GM12873 (cell line): ENCODE data around the gene GALNS.

Source experiments
- TF ChIP-seq, protein P1 (sequence below): IDR thresholded peaks from 2 replicates; pipeline ENCODE4 v1.5.1; 2012; ENCODE audit warnings: low read depth, mild to moderate bottlenecking, moderate library complexity, low read length, control low read depth; ENCODE audit not compliant: insufficient read depth; ENCODE audit errors: missing control alignments

The GALNS gene

DNA sequence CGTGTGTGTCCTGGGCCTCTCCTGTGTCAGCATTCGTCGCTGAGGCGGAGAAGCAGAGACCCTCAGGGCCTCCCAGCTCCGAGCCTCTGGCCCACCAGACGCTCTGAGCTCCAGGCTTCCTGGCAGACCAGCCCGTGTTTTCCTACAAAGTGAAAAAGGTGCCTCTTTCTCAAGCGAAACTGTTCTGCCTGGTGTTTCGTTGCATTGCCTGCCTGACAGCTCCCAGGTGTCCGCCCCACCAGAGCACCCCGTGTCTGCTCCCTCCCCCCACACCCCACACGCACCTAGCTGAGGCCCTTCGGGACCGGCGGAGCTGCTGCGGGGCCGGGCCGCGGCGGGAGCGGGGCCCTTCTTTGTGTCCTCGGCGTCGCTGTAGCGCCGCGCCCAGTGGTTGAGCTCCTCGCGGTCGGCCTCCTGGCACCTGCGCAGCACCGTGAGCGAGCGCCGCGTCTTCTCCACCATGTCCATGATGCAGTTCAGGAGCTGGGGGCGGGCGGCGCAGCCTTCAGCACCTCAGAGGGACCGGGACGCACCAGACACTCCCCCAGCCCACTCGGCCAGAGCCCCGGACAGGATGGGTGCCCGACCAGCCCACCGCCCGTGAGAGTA lies 24.4 kb upstream of the GALNS start:
- TF ChIP-seq, protein P1, sequence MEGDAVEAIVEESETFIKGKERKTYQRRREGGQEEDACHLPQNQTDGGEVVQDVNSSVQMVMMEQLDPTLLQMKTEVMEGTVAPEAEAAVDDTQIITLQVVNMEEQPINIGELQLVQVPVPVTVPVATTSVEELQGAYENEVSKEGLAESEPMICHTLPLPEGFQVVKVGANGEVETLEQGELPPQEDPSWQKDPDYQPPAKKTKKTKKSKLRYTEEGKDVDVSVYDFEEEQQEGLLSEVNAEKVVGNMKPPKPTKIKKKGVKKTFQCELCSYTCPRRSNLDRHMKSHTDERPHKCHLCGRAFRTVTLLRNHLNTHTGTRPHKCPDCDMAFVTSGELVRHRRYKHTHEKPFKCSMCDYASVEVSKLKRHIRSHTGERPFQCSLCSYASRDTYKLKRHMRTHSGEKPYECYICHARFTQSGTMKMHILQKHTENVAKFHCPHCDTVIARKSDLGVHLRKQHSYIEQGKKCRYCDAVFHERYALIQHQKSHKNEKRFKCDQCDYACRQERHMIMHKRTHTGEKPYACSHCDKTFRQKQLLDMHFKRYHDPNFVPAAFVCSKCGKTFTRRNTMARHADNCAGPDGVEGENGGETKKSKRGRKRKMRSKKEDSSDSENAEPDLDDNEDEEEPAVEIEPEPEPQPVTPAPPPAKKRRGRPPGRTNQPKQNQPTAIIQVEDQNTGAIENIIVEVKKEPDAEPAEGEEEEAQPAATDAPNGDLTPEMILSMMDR: no peak

DNA sequence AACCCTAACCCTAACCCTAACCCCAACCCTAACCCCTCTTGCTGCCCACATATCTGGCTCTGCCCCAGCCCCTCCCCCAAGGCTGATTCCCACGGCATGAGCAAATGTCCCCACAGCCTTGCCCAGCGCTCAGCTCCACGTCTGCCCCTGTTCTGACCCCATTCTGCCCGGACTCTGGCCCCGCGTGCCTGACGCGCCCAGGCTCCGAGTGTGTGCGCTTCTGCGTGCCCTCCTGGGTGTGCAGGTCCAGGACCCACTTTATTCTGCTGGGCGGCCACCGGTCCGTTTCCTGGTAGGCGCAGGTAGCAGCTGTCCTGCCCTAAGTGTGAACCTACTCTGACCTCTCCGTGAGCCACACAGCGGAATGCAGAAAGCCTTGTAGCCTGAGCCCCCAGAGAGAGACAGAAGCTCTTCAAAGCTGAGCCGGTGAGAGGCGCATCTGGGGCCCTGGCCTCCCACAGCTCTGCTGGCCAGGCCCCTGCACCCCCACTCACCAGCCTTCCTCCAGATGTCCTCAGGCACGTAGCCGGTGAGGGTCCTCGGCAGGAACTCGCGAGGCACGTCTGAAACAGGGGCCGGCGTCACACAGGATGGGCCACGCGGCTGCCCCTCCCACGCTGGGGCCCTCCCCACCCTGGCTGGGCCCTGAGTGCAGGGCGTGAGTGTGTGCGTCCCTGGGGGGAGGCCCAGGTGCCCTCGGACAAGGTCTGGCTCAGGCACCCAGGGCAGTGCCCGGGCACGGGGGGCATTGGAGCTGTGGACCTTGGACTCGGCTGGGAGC lies 23.7 kb upstream of the GALNS start:
- TF ChIP-seq, protein P1: no peak

DNA sequence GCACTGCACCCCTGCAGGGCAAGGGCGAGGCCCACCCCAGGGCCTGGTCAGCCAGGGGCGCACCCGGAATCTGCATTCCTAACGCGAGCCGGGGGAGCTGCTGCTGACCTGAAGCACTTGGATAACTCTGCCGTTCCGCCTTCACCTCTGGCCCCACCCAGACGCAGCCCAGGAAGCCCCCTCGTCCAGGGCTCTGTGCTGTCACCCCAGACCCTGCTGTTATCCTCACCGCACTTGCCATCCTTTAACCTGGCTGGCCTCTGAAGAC lies 23.0 kb upstream of the GALNS start:
- TF ChIP-seq, protein P1: no peak

DNA sequence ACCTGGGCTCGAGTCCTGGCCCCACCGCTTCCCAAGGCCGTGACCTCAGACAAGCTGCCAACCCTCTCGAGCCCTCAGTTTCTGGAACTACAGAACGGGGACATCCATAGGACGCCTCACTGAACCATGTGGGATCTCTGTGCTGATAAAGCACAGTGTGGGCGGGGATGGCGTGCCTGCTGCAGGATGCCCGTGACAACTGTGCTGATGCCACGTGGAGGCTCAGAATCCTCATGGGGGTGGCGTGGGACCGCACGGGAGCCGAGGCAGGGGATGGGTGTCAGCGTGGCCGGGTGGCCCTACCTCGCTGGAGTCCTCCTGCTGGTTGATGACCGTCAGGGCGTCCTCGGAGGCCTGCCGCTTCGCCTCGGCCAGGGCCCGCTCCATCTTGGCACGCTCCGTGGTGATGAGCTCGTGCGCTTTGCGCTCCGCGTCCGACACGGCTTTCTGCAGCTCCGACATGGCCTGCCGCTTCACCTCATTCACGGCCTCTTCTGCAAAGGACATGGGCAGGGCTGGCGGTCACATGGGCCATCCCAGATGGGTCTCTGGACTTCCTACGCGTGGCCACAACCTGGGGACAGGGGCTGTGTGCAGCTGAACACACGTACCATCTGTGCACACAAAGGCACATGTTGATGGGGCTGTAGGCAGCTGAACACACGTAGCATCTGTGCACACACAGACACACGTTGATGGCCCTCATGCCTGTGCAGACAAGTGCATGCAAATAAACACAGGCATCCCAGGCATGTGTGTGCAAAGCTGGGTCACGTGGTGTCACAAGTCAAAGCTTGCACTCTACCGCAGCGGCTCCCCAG lies 22.4 kb upstream of the GALNS start:
- TF ChIP-seq, protein P1: no peak

DNA sequence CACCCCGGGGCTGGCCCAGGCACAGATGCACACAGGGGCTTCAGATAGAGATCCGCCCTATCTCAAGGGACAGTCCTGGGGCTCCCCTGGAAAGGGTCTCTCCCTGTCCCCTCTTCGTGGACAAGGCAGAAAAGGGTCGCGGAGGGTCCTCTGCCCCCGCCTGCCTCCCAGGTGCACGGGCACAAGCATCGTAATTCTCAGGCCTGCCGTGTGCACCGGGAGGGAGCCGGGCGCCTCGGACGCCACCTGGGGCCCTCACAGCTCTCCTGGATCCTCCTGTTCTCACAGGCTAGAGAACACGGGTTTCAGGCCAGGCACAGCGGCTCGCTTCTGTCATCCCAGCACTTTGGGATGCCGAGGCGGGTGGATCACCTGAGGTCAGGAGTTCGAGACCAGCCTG lies 21.6 kb upstream of the GALNS start:
- TF ChIP-seq, protein P1: no peak

DNA sequence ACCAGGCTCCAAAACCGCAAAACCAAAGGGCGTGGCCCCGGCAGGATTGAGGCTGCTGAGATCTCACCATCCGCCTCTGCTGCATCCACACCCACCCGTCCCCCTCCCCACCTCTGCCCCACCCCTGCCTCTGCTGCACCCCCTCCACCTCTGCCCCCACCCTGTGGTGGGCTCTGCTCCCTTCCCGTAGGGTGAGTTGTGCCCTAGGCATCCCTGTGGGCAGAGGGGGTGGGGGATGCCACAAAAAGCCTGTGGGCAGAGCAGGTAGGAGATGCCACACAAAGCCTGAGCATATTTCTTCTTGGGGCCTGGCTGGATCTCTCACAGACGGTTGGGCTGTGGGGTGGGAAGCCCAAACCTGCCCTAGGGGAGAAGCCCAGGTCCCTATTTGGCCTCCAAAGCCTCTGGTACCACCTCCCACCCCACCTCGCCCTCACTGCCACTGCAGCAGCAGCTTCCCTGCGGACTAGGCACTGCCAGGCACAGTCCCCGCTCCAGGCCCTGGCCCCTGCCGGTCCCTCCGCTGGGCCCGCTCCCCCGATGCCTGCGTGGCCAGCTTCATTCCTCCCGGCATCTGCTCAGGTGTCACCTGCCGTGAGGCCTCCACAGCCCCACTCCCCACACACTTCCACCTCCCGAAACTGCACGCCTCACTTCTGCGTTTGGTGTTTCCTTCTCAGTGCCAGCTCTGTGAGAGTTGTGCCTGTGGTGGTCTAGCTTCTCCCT lies 21.0 kb upstream of the GALNS start:
- TF ChIP-seq, protein P1: no peak

DNA sequence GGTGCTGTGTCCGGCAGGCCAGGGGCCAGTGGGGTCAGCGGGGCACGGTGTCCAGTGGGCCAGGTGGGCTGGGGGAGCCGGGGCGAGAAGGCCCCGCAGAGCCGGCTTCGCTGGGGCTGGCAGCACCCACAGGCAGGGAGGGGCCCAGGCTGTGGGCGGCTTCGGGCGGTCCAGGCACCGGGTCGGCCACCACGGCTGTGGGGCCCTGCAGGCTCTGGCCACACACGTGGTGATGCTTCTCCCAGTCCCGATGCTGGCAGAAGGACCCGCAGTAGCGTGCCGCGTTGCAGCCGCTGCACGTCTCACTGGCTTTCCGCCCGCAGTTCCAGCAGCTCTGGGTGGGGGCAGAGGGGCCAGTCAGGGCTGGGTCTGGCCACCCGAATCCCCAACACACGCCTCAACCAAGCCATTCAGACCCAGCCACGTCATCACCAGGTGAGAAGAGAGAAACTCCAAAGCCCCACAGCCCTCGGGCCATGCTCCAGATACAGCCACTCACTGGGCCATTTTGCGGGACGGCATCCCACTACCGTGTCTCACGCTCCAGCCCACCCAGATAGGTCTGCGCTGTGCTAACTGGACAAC lies 20.3 kb upstream of the GALNS start:
- TF ChIP-seq, protein P1: no peak
